SK-N-SH treated with all-trans-retinoic acid at 6 μM for 48 hours (cell line): ENCODE measurements around the gene SUSD5.

ENCODE experiments used
- ATAC-seq: fragments of 200-7000 bp; cut with Tn5 transposase; 3 replicates; pipeline ENCODE4 v1.9.1; 2020; ENCODE audit warnings: mild to moderate bottlenecking, moderate library complexity
- CREB5 ChIP-seq: fragments of 250-450 bp; sonication (Bioruptor Pico); IDR thresholded peaks from 2 replicates; pipeline ENCODE4 v1.5.1; 2020; ENCODE audit warnings: low read depth, mild to moderate bottlenecking, moderate library complexity
- CSDC2 ChIP-seq: fragments of 250-450 bp; sonication (Bioruptor Pico); IDR thresholded peaks from 2 replicates; pipeline ENCODE4 v1.5.0; 2020; ENCODE audit warnings: mild to moderate bottlenecking, moderate library complexity
- CSRNP3 ChIP-seq: fragments of 250-450 bp; sonication (Bioruptor Pico); IDR thresholded peaks from 2 replicates; pipeline ENCODE4 v1.5.1; 2021; ENCODE audit warnings: mild to moderate bottlenecking, moderate library complexity
- ESRRG ChIP-seq: fragments of 250-450 bp; sonication (Bioruptor Pico); IDR thresholded peaks from 2 replicates; pipeline ENCODE4 v1.6.1; 2021; ENCODE audit warnings: mild to moderate bottlenecking
- GLIS3 ChIP-seq: fragments of 250-450 bp; sonication (Bioruptor Pico); IDR thresholded peaks from 2 replicates; pipeline ENCODE4 v1.5.0; 2020; ENCODE audit warnings: mild to moderate bottlenecking, moderate library complexity
- ISL1 ChIP-seq: fragments of 250-450 bp; sonication (Bioruptor Pico); IDR thresholded peaks from 2 replicates; pipeline ENCODE4 v2.1.2; 2022; ENCODE audit warnings: mild to moderate bottlenecking, moderate library complexity
- OSR1 ChIP-seq: fragments of 250-450 bp; sonication (Bioruptor Pico); IDR thresholded peaks from 2 replicates; pipeline ENCODE4 v1.8.0; 2022; ENCODE audit warnings: moderate library complexity, mild to moderate bottlenecking, inconsistent platforms
- PATZ1 ChIP-seq: fragments of 250-450 bp; sonication (Bioruptor Pico); IDR thresholded peaks from 2 replicates; pipeline ENCODE4 v1.8.0; 2020; ENCODE audit warnings: mild to moderate bottlenecking, moderate library complexity, borderline replicate concordance
- PPARA ChIP-seq: fragments of 250-450 bp; sonication (Bioruptor Pico); IDR thresholded peaks from 2 replicates; pipeline ENCODE4 v1.5.0; 2020; ENCODE audit warnings: mild to moderate bottlenecking, borderline replicate concordance
- RARB ChIP-seq: fragments of 250-450 bp; sonication (Bioruptor Pico); IDR thresholded peaks from 2 replicates; pipeline ENCODE4 v1.8.0; 2021; ENCODE audit warnings: mild to moderate bottlenecking, moderate library complexity
- SNAI2 ChIP-seq: fragments of 250-450 bp; sonication (Bioruptor Pico); IDR thresholded peaks from 2 replicates; pipeline ENCODE4 v1.5.0; 2020; ENCODE audit warnings: mild to moderate bottlenecking, moderate library complexity
- TCF4 ChIP-seq: fragments of 250-450 bp; sonication (Bioruptor Pico); IDR thresholded peaks from 2 replicates; pipeline ENCODE4 v1.8.0; 2021; ENCODE audit warnings: mild to moderate bottlenecking, moderate library complexity, borderline replicate concordance
- TOX ChIP-seq: fragments of 250-450 bp; sonication (Bioruptor Pico); IDR thresholded peaks from 2 replicates; pipeline ENCODE4 v1.8.0; 2021; ENCODE audit warnings: mild to moderate bottlenecking, moderate library complexity, borderline replicate concordance
- TSHZ2 ChIP-seq: fragments of 250-450 bp; sonication (Bioruptor Pico); IDR thresholded peaks from 2 replicates; pipeline ENCODE4 v1.5.0; 2020; ENCODE audit warnings: mild to moderate bottlenecking, moderate library complexity
- ZFP3 ChIP-seq: fragments of 250-450 bp; sonication (Bioruptor Pico); IDR thresholded peaks from 2 replicates; pipeline ENCODE4 v1.5.0; 2020; ENCODE audit warnings: mild to moderate bottlenecking, moderate library complexity
- ZFP30 ChIP-seq: fragments of 450-650 bp; formaldehyde crosslinking; IDR thresholded peaks from 2 replicates; pipeline ENCODE4 v1.5.0; 2022; ENCODE audit warnings: mild to moderate bottlenecking, moderate library complexity
- ZNF565 ChIP-seq: fragments of 450-650 bp; formaldehyde crosslinking; conservative IDR thresholded peaks from 2 replicates; pipeline ENCODE4 v1.5.0; 2020; ENCODE audit warnings: low read depth, mild to moderate bottlenecking, moderate library complexity
- ZNF70 ChIP-seq: fragments of 450-650 bp; formaldehyde crosslinking; IDR thresholded peaks from 2 replicates; pipeline ENCODE4 v1.5.0; 2020; ENCODE audit warnings: mild to moderate bottlenecking, moderate library complexity
- ZNF8 ChIP-seq: fragments of 450-650 bp; formaldehyde crosslinking; IDR thresholded peaks from 2 replicates; pipeline ENCODE4 v1.5.0; 2020; ENCODE audit warnings: mild to moderate bottlenecking, moderate library complexity

SUSD5 gene

GRCh38 chr3:33124638-33125037 is 94.0 kb downstream of the SUSD5 start (continued):
- TF ChIP-seq TSHZ2 (CRISPR knock-in tag) (no peak), ZFP3 (no peak), CSDC2 (no peak), PPARA (no peak), OSR1 (CRISPR knock-in tag) (no peak), ZNF565 (CRISPR knock-in tag) (no peak)

GRCh38 chr3:33122991-33123390 is 95.6 kb downstream of the SUSD5 start:
- TF ChIP-seq GLIS3, result no peak
- TF ChIP-seq OSR1 (CRISPR knock-in tag), result no peak
- TF ChIP-seq TOX (CRISPR knock-in tag), result no peak
- no peak for TF ChIP-seq CSRNP3 (CRISPR knock-in tag)
- no peak for TF ChIP-seq PATZ1
- no peak for TF ChIP-seq ISL1 (CRISPR knock-in tag)
- TF ChIP-seq ESRRG (CRISPR knock-in tag), result no peak
- TF ChIP-seq CREB5 (CRISPR knock-in tag), result no peak
- no peak for TF ChIP-seq PPARA
- no peak for TF ChIP-seq TSHZ2 (CRISPR knock-in tag)
- TF ChIP-seq ZNF8 (CRISPR knock-in tag), result no peak
- TF ChIP-seq ZNF565 (CRISPR knock-in tag), result no peak
- no peak for ATAC-seq

GRCh38 chr3:33119891-33120290 is 98.7 kb downstream of the SUSD5 start:
- TF ChIP-seq ISL1 (CRISPR knock-in tag) (no peak), TCF4 (CRISPR knock-in tag) (no peak), ZFP3 (no peak), TOX (CRISPR knock-in tag) (no peak), OSR1 (CRISPR knock-in tag) (no peak), GLIS3 (no peak), SNAI2 (CRISPR knock-in tag) (no peak), ZFP30 (CRISPR knock-in tag) (no peak), TSHZ2 (CRISPR knock-in tag) (no peak), ZNF8 (CRISPR knock-in tag) (no peak), CSDC2 (no peak), RARB (no peak), CSRNP3 (CRISPR knock-in tag) (no peak), ESRRG (CRISPR knock-in tag) (no peak), ZNF70 (CRISPR knock-in tag) (no peak), PATZ1 (no peak), PPARA (no peak)
- ATAC-seq, result no peak
